ENCODE data around the gene PPARGC1A.

Gene PPARGC1A

GRCh38 chr4:23878912-23879732, 10.7 kb downstream of the PPARGC1A start:
- no peak for TF ChIP-seq CTCF (IDR thresholded peaks at IDR 0.05; ENCODE audit: low read depth, low read length, missing control alignments)
- H3K4me3 ChIP-seq (ENCODE audit: low read depth, low read length) = no peak overlapping the region
- peak; percentile 80 for DNase-seq (ENCODE audit: low read depth)
- in situ Hi-C loops (cut with HindIII; ENCODE audit: low sequenced_read_pairs) = no loop called here

- TF ChIP-seq CTCF (IDR thresholded peaks at IDR 0.05; ENCODE audit: low read depth, low read length, missing control alignments) = no peak
- in situ Hi-C loops (cut with HindIII; ENCODE audit: low sequenced_read_pairs) = no loop called here
- DNase-seq (ENCODE audit: low read depth) = no peak
- no peak overlapping the region for H3K4me3 ChIP-seq (ENCODE audit: low read depth, low read length)
These were observed 11.5 kb downstream of the PPARGC1A start for GRCh38 chr4:23878246-23878891.

GRCh38 chr4:23877758-23878229, 12.1 kb downstream of the PPARGC1A start:
- in situ Hi-C loops (cut with HindIII; ENCODE audit: low sequenced_read_pairs) = no loop called here
- no peak for DNase-seq (ENCODE audit: low read depth)
- H3K4me3 ChIP-seq (ENCODE audit: low read depth, low read length) = no peak overlapping the region
- no peak for TF ChIP-seq CTCF (IDR thresholded peaks at IDR 0.05; ENCODE audit: low read depth, low read length, missing control alignments)

- H3K4me3 ChIP-seq (ENCODE audit: low read depth, low read length) = no peak overlapping the region
- TF ChIP-seq CTCF (IDR thresholded peaks at IDR 0.05; ENCODE audit: low read depth, low read length, missing control alignments) = no peak
- in situ Hi-C loops (cut with HindIII; ENCODE audit: low sequenced_read_pairs) = no loop called here
- no peak for DNase-seq (ENCODE audit: low read depth)
These were observed 13.3 kb downstream of the PPARGC1A start for GRCh38 chr4:23876418-23877089.

DNA sequence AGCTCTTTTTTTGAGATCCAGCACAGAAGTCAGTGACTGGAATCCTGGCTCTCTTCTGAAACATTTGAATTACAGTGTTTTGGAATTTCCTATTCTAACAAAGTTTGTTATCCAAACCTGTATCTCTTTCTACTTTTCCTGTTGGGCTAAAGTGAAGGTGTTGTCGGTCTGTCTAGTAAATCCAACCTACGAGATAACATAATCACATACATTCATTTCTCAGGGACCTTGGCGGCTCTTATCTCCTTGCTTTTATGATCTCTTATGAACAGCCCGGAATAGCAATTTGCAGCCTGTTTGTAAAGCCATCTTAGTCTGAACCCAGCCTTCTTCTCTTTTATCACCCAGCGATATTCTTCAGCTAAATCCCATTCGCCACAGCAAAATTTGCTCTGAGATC, 14.5 kb downstream of the PPARGC1A start:
- TF ChIP-seq CTCF (IDR thresholded peaks at IDR 0.05; ENCODE audit: low read depth, low read length, missing control alignments) = no peak
- no peak overlapping the region for H3K4me3 ChIP-seq (ENCODE audit: low read depth, low read length)
- DNase-seq (ENCODE audit: low read depth) = no peak
- in situ Hi-C loops (cut with HindIII; ENCODE audit: low sequenced_read_pairs) = no loop called here

DNA sequence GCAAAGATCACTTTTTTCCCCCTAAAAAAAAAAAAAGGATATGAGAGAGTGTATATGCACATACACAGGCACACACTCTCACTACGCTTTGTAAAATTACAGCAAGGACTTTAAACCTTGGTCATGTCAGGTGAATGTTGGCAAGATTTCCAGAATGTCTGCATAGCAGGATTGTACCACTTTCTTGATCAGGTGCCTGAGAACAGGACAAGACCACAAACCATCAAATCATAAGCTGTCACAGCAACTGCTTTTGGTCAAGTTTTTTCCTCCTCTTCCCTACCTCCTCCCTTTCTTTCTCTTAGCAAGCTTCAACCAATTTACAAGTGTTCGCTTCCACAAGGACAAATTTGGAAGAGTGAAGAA, 15.3 kb downstream of the PPARGC1A start:
- TF ChIP-seq CTCF (IDR thresholded peaks at IDR 0.05; ENCODE audit: low read depth, low read length, missing control alignments) = no peak
- no peak for DNase-seq (ENCODE audit: low read depth)
- H3K4me3 ChIP-seq (ENCODE audit: low read depth, low read length) = no peak overlapping the region
- in situ Hi-C loops (cut with HindIII; ENCODE audit: low sequenced_read_pairs) = no loop called here
